SK-N-SH treated with all-trans-retinoic acid at 6 μM for 48 hours (cell line): ENCODE data around the gene DNAH9.

Experiments used
- ATAC-seq: fragments of 200-7000 bp; cut with Tn5 transposase; 3 replicates; pipeline ENCODE4 v1.9.1; 2020; ENCODE audit warnings: mild to moderate bottlenecking, moderate library complexity
- ARNTL ChIP-seq: fragments of 450-650 bp; formaldehyde crosslinking; IDR thresholded peaks from 2 replicates; pipeline ENCODE4 v1.5.0; 2020; ENCODE audit warnings: low read depth, mild to moderate bottlenecking, moderate library complexity, borderline replicate concordance
- BACH2 ChIP-seq: fragments of 250-450 bp; sonication (Bioruptor Pico); IDR thresholded peaks from 2 replicates; pipeline ENCODE4 v1.9.0; 2021; ENCODE audit warnings: mild to moderate bottlenecking, borderline replicate concordance
- CREB5 ChIP-seq: fragments of 250-450 bp; sonication (Bioruptor Pico); IDR thresholded peaks from 2 replicates; pipeline ENCODE4 v1.5.1; 2020; ENCODE audit warnings: low read depth, mild to moderate bottlenecking, moderate library complexity
- CSDC2 ChIP-seq: fragments of 250-450 bp; sonication (Bioruptor Pico); IDR thresholded peaks from 2 replicates; pipeline ENCODE4 v1.5.0; 2020; ENCODE audit warnings: mild to moderate bottlenecking, moderate library complexity
- ESRRG ChIP-seq: fragments of 250-450 bp; sonication (Bioruptor Pico); IDR thresholded peaks from 2 replicates; pipeline ENCODE4 v1.6.1; 2021; ENCODE audit warnings: mild to moderate bottlenecking
- GLIS3 ChIP-seq: fragments of 250-450 bp; sonication (Bioruptor Pico); IDR thresholded peaks from 2 replicates; pipeline ENCODE4 v1.5.0; 2020; ENCODE audit warnings: mild to moderate bottlenecking, moderate library complexity
- ISL1 ChIP-seq: fragments of 250-450 bp; sonication (Bioruptor Pico); IDR thresholded peaks from 2 replicates; pipeline ENCODE4 v2.1.2; 2022; ENCODE audit warnings: mild to moderate bottlenecking, moderate library complexity
- OSR1 ChIP-seq: fragments of 250-450 bp; sonication (Bioruptor Pico); IDR thresholded peaks from 2 replicates; pipeline ENCODE4 v1.8.0; 2022; ENCODE audit warnings: moderate library complexity, mild to moderate bottlenecking, inconsistent platforms
- PATZ1 ChIP-seq: fragments of 250-450 bp; sonication (Bioruptor Pico); IDR thresholded peaks from 2 replicates; pipeline ENCODE4 v1.8.0; 2020; ENCODE audit warnings: mild to moderate bottlenecking, moderate library complexity, borderline replicate concordance
- SNAI2 ChIP-seq: fragments of 250-450 bp; sonication (Bioruptor Pico); IDR thresholded peaks from 2 replicates; pipeline ENCODE4 v1.5.0; 2020; ENCODE audit warnings: mild to moderate bottlenecking, moderate library complexity
- TCF4 ChIP-seq: fragments of 250-450 bp; sonication (Bioruptor Pico); IDR thresholded peaks from 2 replicates; pipeline ENCODE4 v1.8.0; 2021; ENCODE audit warnings: mild to moderate bottlenecking, moderate library complexity, borderline replicate concordance
- TOX ChIP-seq: fragments of 250-450 bp; sonication (Bioruptor Pico); IDR thresholded peaks from 2 replicates; pipeline ENCODE4 v1.8.0; 2021; ENCODE audit warnings: mild to moderate bottlenecking, moderate library complexity, borderline replicate concordance
- TSHZ2 ChIP-seq: fragments of 250-450 bp; sonication (Bioruptor Pico); IDR thresholded peaks from 2 replicates; pipeline ENCODE4 v1.5.0; 2020; ENCODE audit warnings: mild to moderate bottlenecking, moderate library complexity
- ZC3H10 ChIP-seq: fragments of 250-450 bp; sonication (Bioruptor Pico); IDR thresholded peaks from 2 replicates; pipeline ENCODE4 v1.5.1; 2021; ENCODE audit warnings: mild to moderate bottlenecking, moderate library complexity
- ZFP3 ChIP-seq: fragments of 250-450 bp; sonication (Bioruptor Pico); IDR thresholded peaks from 2 replicates; pipeline ENCODE4 v1.5.0; 2020; ENCODE audit warnings: mild to moderate bottlenecking, moderate library complexity
- ZFP30 ChIP-seq: fragments of 450-650 bp; formaldehyde crosslinking; IDR thresholded peaks from 2 replicates; pipeline ENCODE4 v1.5.0; 2022; ENCODE audit warnings: mild to moderate bottlenecking, moderate library complexity
- ZNF565 ChIP-seq: fragments of 450-650 bp; formaldehyde crosslinking; conservative IDR thresholded peaks from 2 replicates; pipeline ENCODE4 v1.5.0; 2020; ENCODE audit warnings: low read depth, mild to moderate bottlenecking, moderate library complexity
- TF ChIP-seq, protein P1 (sequence below): fragments of 250-450 bp; sonication (Bioruptor Pico); IDR thresholded peaks from 2 replicates; pipeline ENCODE4 v1.5.1; 2021; ENCODE audit warnings: mild to moderate bottlenecking, moderate library complexity

DNAH9 gene

GRCh38 chr17:11885051-11885450 lies 286.8 kb downstream of the DNAH9 start:
- no peak for ATAC-seq
- no peak for TF ChIP-seq ISL1 (CRISPR knock-in tag)
- no peak for TF ChIP-seq ESRRG
- no peak for TF ChIP-seq CSDC2 (CRISPR knock-in tag)
- no peak for TF ChIP-seq ZNF565 (CRISPR knock-in tag)

DNA sequence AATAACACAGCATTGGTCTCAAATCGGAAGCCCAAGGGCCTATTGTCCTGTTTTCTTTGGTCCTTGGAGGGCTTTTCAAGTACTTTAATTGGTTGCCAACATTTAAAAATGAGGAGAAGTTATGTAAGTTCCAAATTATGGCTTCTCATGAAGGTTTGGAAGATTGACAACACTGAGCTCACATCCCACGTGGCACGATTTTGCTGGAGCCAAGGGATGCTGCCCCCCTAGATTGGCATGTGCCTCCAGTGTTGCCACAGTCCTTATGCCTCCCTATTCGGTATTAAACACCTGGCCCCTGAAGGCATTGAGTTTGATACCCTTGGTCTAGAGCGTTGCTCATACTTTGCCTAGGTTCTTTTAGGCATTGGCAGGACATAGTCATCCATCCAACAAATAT lies 291.0 kb downstream of the DNAH9 start:
- no peak for ATAC-seq
- TF ChIP-seq BACH2 (no peak), ZFP3 (CRISPR knock-in tag) (no peak), ISL1 (CRISPR knock-in tag) (no peak), TOX (CRISPR knock-in tag) (no peak), ZFP30 (CRISPR knock-in tag) (no peak), OSR1 (CRISPR knock-in tag) (no peak), ZC3H10 (no peak), ARNTL (CRISPR knock-in tag) (no peak), CREB5 (CRISPR knock-in tag) (no peak), CSDC2 (CRISPR knock-in tag) (no peak), PATZ1 (CRISPR knock-in tag) (no peak), TSHZ2 (CRISPR knock-in tag) (no peak), ZNF565 (CRISPR knock-in tag) (no peak)
- TF ChIP-seq, protein P1, sequence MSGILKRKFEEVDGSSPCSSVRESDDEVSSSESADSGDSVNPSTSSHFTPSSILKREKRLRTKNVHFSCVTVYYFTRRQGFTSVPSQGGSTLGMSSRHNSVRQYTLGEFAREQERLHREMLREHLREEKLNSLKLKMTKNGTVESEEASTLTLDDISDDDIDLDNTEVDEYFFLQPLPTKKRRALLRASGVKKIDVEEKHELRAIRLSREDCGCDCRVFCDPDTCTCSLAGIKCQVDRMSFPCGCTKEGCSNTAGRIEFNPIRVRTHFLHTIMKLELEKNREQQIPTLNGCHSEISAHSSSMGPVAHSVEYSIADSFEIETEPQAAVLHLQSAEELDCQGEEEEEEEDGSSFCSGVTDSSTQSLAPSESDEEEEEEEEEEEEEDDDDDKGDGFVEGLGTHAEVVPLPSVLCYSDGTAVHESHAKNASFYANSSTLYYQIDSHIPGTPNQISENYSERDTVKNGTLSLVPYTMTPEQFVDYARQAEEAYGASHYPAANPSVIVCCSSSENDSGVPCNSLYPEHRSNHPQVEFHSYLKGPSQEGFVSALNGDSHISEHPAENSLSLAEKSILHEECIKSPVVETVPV (CRISPR knock-in tag) = no peak
- TF ChIP-seq, all 23 proteins: peak for 0

DNA sequence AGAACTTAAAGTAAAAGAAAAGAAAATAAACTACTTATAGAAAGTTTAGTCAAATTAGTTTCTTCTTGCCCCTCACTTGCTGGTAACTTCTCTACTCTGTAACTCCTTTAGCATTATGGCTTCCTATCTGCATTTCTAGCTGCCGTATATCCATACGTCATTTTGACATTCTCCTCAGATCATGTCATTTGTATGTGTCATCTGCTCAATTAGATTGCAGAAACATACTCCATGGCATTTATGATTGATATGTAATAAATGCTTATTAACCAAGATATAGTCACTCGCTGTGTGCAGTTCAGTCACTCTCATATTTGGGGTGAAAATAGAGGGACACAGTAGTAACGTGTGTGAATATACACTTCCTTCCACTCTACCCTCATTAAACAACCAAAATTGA lies 295.6 kb downstream of the DNAH9 start:
- no peak for ATAC-seq
- TF ChIP-seq ISL1 (CRISPR knock-in tag) (no peak), TSHZ2 (CRISPR knock-in tag) (no peak), GLIS3 (CRISPR knock-in tag) (no peak), SNAI2 (CRISPR knock-in tag) (no peak), ZC3H10 (no peak), CREB5 (CRISPR knock-in tag) (no peak), TCF4 (CRISPR knock-in tag) (no peak)
